NCI-H345 (cell line): ENCODE results near the gene TBXT.
A peak's percentile ranks its signal among the peaks of the same experiment; 100 is the strongest.
"Not testable (repeated sequence)": the region's sequence is repeated elsewhere in the genome, so short reads cannot be mapped to it uniquely, and the experiment has no call there.

Source experiments
- DNase-seq: peaks from one replicate; lab custom pipeline; 2025; lab: John Stamatoyannopoulos, UW

Gene TBXT

GRCh38 chr6:166167801-166168615 lies at the start of gene TBXT:
Gene TBXT, minus strand, starts transcription at chr6:166167851. Its CDS starts 260 bp downstream, at chr6:166167591.
- DNase-seq = no peak

DNA sequence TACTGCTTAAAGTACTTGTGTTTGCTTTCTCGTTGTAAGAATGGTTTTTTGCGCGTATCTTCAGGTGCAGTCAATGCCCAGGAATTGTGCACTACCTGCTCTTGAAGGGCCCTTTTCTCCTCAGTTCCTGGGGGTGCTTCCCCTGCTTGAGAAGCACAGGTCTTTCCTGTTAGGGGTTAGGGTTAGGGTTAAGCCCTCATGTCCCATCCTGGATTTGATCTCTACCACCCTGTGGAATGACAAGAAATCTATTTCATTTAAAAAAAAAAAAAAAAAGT lies 39.6 kb upstream of the TBXT start:
- no peak for DNase-seq

GRCh38 chr6:166206510-166207283 lies 39.0 kb upstream of the TBXT start:
- DNase-seq = no peak

- no peak for DNase-seq
Measured at GRCh38 chr6:166206066-166206465, 38.4 kb upstream of the TBXT start.

DNA sequence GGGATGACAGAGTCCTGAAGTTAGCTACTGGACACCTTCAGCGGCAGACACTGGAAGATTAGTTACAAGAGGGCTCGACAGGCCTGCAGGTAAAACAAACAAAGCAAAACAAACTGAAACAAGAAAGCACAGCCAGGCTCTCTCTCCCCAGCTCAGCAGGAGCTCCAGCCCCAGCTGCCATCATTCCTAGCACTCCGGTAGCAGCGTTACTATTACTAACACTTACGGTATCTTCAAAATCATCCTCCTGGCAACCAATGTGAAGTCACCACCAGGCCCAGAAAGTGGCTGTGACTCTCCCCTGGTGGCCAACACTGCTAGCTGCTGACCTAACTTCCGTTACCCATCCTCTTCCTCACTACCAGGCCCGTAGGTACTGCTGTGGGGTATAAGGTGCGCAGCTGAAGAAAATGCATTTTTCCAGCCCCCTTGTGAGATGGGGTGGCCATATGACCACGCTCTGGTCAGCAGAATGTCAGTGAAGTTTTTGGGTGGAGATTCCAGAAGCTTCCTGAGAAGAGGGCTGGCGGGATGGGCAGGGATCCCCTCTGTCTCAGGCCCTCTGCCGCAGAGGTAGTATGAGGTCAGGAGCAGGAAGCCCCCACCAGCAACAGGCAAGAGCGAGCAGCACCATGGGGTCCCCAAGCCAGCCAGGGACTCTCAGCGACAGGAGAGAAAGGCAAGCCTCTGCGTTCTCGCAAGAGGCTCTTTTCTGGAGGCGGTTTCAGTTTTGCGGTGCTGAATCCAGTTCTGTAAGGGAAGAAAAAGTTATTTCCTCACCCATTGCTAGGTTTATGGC lies 37.4 kb upstream of the TBXT start:
- DNase-seq = peak; percentile 23

DNA sequence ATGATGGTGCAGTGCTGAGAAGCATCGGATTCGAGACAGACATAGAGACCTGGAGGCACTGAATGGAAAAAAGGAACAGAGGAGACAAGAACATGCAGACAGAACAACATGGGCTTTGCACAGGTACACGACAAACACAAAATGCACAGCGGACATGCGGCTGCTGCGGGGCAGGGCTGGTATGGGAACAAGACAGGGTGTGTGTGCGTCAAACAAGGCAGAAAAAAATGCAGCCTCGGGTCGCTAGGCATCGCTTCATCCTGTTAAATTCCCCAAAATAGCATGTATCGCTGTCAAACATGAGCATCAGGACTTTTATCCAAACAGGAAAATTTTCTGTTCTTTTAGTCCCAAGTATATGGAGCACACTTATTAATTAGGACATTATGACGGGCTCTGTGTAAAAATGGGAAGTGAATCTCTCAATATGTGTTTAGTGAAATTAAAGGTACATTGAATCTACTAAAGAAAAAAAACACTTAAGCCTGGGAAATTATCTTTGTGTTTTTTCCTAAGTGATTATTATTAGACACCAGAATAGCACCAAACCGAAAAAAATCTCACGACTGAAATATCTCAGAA lies 36.1 kb upstream of the TBXT start:
- no peak for DNase-seq

GRCh38 chr6:166203003-166203640 lies 35.5 kb upstream of the TBXT start:
- no peak for DNase-seq

GRCh38 chr6:166202321-166202733 lies 34.7 kb upstream of the TBXT start:
- DNase-seq = no peak

DNA sequence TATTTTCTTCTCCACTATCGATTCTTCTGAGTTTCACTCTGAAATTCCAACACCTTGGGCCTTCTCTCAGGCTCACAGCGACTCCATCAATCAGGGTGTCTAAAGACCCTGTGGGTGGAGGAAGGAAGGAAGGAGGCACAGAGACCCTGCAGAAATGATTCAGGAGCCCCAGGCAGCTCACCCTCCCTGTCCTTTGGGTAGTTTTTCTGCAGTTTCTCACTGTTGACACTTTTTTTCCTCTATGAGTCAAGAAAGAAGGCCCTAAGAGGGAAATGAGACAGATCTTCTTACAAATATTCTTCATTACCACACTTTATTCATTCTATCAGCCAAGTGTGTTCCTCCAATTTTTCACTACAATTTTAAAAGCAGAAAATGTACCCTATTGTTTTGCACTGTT lies 34.2 kb upstream of the TBXT start:
- DNase-seq = no peak

- no peak for DNase-seq
Measured at GRCh38 chr6:166197361-166197760, 29.7 kb upstream of the TBXT start.

DNA sequence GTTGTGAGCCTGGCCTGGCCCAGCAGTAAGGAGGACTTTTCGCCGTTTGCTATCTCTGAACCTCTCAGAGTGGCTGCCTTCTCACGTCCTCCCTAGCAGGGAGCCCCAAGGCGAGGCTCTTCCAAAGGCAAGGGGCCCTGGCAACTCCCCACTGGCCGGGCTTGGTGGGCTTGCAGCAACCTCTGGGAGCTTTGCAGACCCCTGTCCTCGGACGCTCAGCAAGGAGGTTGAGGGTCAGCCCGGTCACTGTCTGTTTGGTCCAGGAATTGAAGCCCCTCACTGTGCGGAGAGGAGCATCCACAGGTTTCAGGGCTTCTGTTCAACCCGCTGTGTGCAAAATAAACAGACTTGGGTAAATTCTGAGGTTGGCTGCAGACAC lies 28.2 kb upstream of the TBXT start:
- no peak for DNase-seq

DNA sequence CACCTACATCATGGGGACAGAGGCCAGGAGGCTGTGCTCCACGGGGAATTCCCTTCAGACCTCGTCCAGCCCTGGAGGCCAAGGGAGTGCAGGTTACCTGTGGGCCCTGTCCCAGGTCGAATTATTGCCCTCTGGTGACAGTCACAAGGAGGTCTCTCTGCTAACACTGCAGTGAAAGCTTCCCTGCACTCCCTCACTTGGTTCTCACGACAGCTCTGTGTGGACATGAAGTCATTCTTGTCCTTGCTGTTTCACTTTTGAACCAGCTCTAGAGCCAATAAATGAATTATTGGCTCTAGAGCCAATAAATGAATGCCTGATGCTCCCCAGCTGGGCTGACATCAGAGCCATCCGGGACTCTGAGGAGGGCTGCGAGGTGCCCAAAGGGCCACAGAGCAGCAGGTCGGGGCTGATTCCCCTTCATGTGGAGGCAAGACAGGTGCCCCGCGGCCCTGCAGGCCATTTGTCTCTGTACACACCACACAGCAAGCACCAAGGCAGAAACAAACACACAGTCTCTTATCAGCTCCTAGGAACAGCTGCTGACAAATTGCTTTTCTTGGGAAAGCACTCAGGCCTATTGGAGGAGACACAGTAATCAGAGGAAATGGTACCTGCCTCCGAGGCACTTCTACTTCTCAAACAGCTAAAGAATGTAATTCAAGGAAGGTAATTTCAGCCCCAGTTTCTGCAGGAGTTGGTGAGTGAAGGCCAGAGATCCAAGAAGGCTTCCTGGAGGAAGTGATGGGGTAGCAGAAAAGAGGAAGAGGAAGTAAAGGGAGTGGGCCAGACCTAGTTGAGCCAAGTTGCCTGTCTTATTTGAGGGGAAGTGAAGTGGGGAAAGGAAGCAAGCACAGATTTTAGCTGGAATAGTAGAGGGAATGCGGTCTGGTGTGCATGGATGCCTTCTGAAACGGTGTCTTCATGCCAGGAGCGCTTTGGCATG lies 27.5 kb upstream of the TBXT start:
- no peak for DNase-seq

DNA sequence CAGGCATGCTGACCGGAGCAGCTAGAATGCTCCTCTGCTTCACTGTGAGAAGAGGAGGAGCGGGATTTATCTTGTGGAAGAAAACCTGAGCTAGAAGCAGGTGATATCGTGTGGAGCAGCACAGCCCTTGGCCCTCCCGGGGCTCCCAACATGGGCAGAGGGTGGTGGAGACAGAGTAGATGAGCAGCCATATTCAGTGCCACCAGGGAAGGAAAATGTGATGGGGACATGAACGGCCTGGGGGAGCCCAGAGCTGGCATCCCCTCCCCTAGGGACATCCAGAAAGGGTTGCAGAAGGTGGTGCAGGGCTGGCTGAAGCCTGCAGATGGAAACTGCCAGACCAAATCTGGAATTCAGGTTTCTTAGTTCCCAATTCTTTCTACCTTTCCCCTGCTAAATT lies 24.9 kb upstream of the TBXT start:
- DNase-seq = no peak

GRCh38 chr6:166192136-166192535 lies 24.5 kb upstream of the TBXT start:
- DNase-seq = no peak

DNA sequence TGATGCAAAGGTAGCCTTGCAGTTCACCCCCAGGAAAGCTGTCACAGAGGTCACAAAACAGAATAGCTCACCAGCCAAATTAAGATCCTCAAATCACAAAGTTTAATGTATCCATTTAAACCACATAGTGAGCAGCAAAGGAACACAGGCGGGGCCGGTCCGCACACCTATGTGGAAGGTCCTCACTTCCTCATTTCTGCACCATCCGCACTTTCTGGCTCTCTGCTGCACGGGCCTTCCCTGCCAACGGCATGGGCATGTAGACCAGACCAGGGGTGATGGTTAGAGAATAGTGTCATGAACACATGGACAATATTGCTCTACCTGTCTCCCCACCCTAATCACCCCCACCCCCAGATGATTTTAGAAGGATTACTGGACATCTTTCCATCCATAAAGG lies 12.1 kb upstream of the TBXT start:
- DNase-seq = no peak

DNA sequence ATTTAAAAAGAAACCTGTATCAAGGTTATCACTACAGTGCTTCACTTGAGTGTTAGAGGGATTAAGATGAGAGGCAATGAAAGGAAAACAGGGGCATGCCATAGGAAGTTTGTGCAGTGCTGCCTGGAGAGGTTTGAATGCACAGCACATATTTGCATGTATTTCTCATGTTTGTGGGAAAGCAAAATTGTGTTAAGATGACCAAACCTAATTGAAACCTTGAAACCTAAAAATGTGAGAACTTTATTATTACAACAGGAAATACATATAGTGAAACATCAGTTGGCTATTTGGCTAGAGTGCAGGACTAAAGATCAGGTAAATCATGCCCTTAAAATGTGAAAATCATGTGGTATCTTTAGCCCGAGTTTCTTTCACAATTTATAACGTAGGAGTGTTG lies 8.5 kb upstream of the TBXT start:
- DNase-seq = no peak

DNA sequence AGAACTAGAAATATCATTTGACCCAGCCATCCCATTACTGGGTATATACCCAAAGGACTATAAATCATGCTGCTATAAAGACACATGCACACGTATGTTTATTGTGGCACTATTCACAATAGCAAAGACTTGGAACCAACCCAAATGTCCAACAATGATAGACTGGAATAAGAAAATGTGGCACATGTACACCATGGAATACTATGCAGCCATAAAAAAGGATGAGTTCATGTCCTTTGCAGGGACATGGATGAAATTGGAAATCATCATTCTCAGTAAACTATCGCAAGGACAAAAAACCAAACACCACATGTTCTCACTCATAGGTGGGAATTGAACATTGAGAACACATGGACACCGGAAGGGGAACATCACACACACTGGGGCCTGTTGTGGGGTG lies 7.4 kb upstream of the TBXT start:
- DNase-seq = not testable (repeated sequence)

DNA sequence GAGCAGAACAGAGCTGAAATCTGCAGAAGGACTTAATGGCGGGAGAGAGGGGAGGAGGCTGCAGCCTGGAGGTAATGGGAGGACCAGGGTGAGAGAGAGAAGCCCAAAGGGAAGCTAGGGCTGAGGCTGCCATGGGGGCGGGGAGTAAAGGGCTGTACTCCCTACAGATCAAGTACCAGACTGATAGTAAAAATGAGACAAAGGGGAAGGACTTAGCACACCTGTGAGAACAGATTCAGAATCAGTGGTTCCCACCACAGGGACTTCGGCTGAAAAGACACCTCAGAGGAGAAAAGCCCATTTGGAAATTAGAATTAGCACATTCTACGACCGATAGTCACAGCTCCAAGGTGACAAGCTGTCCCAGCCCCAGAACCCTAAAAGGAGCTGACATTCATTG lies 6.4 kb upstream of the TBXT start:
- DNase-seq = no peak

DNA sequence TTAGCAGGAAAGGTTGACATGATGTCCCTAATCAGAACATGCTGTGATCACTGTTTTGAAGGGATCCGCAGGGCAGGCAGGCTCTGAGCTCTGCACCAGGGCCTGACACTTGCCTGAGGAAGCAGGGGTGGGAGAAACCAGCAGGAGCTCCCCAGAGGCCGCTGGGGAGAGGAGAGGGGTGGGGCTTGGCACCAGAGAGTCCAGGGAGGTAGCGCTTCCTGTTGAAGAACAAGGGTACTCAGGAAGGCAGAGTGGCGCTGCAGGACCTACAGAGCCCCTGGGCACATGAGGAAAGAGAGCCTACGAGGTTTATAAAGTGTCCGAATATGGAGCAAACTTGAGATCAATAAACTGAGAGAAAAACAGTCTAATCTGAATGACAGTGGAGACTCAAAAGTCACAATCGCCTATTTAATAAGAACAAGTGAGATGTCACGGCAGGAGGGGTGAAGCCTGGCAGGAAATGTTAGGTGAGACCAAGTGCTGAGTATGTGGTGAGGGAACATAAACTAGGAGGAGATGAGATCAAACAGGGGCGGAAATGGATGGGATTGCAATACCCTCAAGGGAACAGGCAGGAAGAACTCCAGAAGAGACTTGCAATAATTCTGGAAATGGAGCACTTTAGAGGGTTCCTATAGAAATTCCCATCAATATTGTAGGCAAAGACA lies 5.8 kb upstream of the TBXT start:
- peak; percentile 30 for DNase-seq

DNA sequence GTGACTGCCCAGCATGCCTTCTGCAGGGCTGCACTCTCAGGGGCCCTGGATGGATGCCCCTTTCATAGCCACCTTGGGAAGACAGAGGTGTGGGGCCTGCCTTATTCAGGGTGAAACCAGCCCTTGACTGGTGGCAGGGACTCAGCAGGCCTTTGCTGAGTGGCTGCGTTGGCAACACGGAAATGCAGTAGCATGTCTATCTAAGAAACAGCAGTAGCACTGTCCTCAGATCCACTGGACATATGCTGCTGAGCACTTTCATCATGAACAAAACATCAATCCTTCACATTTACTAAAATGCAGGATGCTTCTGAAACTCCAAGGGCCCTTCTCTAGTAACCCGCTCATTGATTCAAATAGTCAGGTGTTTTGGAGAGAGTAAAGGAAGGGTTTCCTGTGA lies 4.9 kb upstream of the TBXT start:
- DNase-seq = no peak
